HepG2 (cell line): Measurements from ENCODE around the gene IQGAP2. TPM values are rescaled to one million over a fixed set of nuclear protein-coding genes. Genes with fewer than 3 reads are reported as not detected.
A peak's percentile ranks its signal among the peaks of the same experiment; 100 is the strongest.

Experiments
- ATAC-seq: fragments of 200-7000 bp; cut with Tn5 transposase; 3 replicates; pipeline ENCODE4 v1.9.1; 2020; ENCODE audit warnings: mild to moderate bottlenecking, moderate library complexity
- BruUV-seq: library from RNA; stranded (reverse); fragments of 400-500 nt; replicated peaks from 2 replicates; lab custom pipeline; 2021; lab: Mats Ljungman, UMichigan
- CTCF ChIA-PET: fragments of 300-600 bp; formaldehyde crosslinking; extraction: SDS; loops from one replicate; lab custom pipeline; 2021; ENCODE audit warnings: low total read pairs, inconsistent platforms, low intra/inter-chr PET ratio; lab: Yijun Ruan, JAX
- POLR2A ChIA-PET: fragments of 350-600 bp; sonication (Branson Sonifier 250); formaldehyde crosslinking; loops from one replicate; lab custom pipeline; 2020; ENCODE audit warnings: antibody characterized with exemption, inconsistent platforms; lab: Yijun Ruan, JAX
- DNase-seq: peaks from one replicate; pipeline ENCODE4 v3.0.0-alpha.2; 2015; ENCODE audit warnings: low spot score
- FAIRE-seq: peaks from 3 replicates; lab custom pipeline; 2011; peaks lifted over from hg19 to GRCh38; lab: Jason Lieb, UNC
- H2AFZ ChIP-seq: one replicate; pipeline ENCODE4 v1.6.1; 2011; ENCODE audit warnings: low read length, inconsistent platforms
- H3K27ac ChIP-seq: fragments of 300-600 bp; 3 replicates; pipeline ENCODE4 v1.8.0; 2011; ENCODE audit warnings: mixed run types, mild to moderate bottlenecking, mixed read lengths, low read length, inconsistent platforms; ENCODE audit not compliant: insufficient read depth; ENCODE audit errors: extremely low read length
- H3K27me3 ChIP-seq, 2 experiments: fragments of 200-600 bp in 1 of 2; 2 replicates in 1 of 2; 3 replicates in 1 of 2; pipeline versions ENCODE4 v1.6.0 to v1.8.0; 2011; ENCODE audit warnings: low read length in 2 of 2, mild to moderate bottlenecking in 2 of 2, moderate library complexity in 2 of 2, inconsistent platforms in 1 of 2; ENCODE audit not compliant: insufficient read depth in 2 of 2, control insufficient read depth in 1 of 2
- H3K36me3 ChIP-seq, 2 experiments: fragments of 200-600 bp in 1 of 2; replicated peaks in 1 of 2; 2 replicates in 1 of 2; 3 replicates in 1 of 2; pipeline versions ENCODE4 v1.5.1 to v1.8.0; 2011; ENCODE audit warnings: low read length in 2 of 2, inconsistent platforms in 1 of 2; ENCODE audit not compliant: insufficient read depth in 2 of 2, control insufficient read depth in 1 of 2
- H3K4me1 ChIP-seq: 2 replicates; pipeline ENCODE4 v1.5.1; 2012; ENCODE audit warnings: low read length, inconsistent platforms; ENCODE audit not compliant: insufficient read depth
- H3K4me2 ChIP-seq: 2 replicates; pipeline ENCODE4 v1.6.0; 2011; ENCODE audit warnings: low read depth, low read length, inconsistent platforms
- H3K4me3 ChIP-seq, 3 experiments: fragments of 200-600 bp in 1 of 3; sonication (generic), shearing (Covaris generic) in 1 of 3; replicated peaks in 1 of 3; 2 replicates each; pipeline ENCODE4 v1.5.1; 2011 to 2016; ENCODE audit warnings: low read length in 3 of 3, inconsistent platforms in 2 of 3, low read depth in 2 of 3, mild to moderate bottlenecking in 2 of 3, control low read depth in 1 of 3, mixed read lengths in 1 of 3; ENCODE audit not compliant: insufficient read depth in 1 of 3
- H3K79me2 ChIP-seq: one replicate; pipeline ENCODE4 v1.6.1; 2011; ENCODE audit warnings: low read length, inconsistent platforms; ENCODE audit not compliant: insufficient read depth
- H3K9ac ChIP-seq: 2 replicates; pipeline ENCODE4 v1.6.0; 2011; ENCODE audit warnings: mild to moderate bottlenecking, low read depth, low read length, inconsistent platforms; ENCODE audit not compliant: insufficient read depth
- H3K9me3 ChIP-seq: 2 replicates; pipeline ENCODE4 v1.5.1; 2012; ENCODE audit warnings: mild to moderate bottlenecking, low read length
- H4K20me1 ChIP-seq: 2 replicates; pipeline ENCODE4 v1.6.0; 2011; ENCODE audit warnings: inconsistent platforms, mild to moderate bottlenecking, low read length, moderate library complexity; ENCODE audit not compliant: insufficient read depth
- BATF2 ChIP-seq: sonication (generic); formaldehyde crosslinking; IDR thresholded peaks from 2 replicates; pipeline ENCODE4 v1.8.0; 2022; ENCODE audit warnings: mild to moderate bottlenecking, missing genetic modification reagents, moderate library complexity
- FOSL2 ChIP-seq: sonication (generic); formaldehyde crosslinking; IDR thresholded peaks from 2 replicates; pipeline ENCODE4 v1.4.0; 2020; ENCODE audit warnings: missing genetic modification reagents
- FOXA3 ChIP-seq: IDR thresholded peaks from 2 replicates; pipeline ENCODE4 v1.6.1; 2016; ENCODE audit warnings: missing genetic modification reagents, missing compliant biosample characterization
- ISX ChIP-seq: sonication (generic); formaldehyde crosslinking; conservative IDR thresholded peaks from 2 replicates; pipeline ENCODE4 v1.5.0; 2020; ENCODE audit warnings: missing genetic modification reagents
- NFIB ChIP-seq: sonication (generic); formaldehyde crosslinking; IDR thresholded peaks from 2 replicates; pipeline ENCODE4 v1.9.0; 2021; ENCODE audit warnings: missing genetic modification reagents, mild to moderate bottlenecking, borderline replicate concordance
- NPAS2 ChIP-seq: sonication (generic); formaldehyde crosslinking; IDR thresholded peaks from 2 replicates; pipeline ENCODE4 v1.8.0; 2022; ENCODE audit warnings: mild to moderate bottlenecking, missing genetic modification reagents, borderline replicate concordance
- TAF15 ChIP-seq: fragments of 200-400 bp; formaldehyde crosslinking; IDR thresholded peaks from one replicate; pipeline ENCODE4 v1.6.1; 2018; ENCODE audit warnings: mild to moderate bottlenecking, low read depth, low read length; ENCODE audit not compliant: poor library complexity, severe bottlenecking
- THAP7 ChIP-seq: sonication (generic); formaldehyde crosslinking; IDR thresholded peaks from 2 replicates; pipeline ENCODE4 v1.8.1; 2023; ENCODE audit warnings: mild to moderate bottlenecking, missing genetic modification reagents
- ZNF33B ChIP-seq: sonication (generic); formaldehyde crosslinking; IDR thresholded peaks from 2 replicates; pipeline ENCODE4 v1.5.1; 2020; ENCODE audit warnings: mild to moderate bottlenecking, missing genetic modification reagents
- WGBS: methylation state at CpG from one replicate; pipeline ENCODE4 v1.1.6; 2017; ENCODE audit warnings: low lambda C conversion rate; 5-methylcytosine and 5-hydroxymethylcytosine counted together
- in situ Hi-C: cut with HindIII; loops from 2 replicates; pipeline ENCODE4 v1.10.0; 2017; ENCODE audit warnings: low pct_unique_long_range_greater_than_20kb; ENCODE audit not compliant: extremely low pct_ligation_motif_present
- intact Hi-C: fragments of 100-400 bp; cut with micrococcal nuclease; formaldehyde crosslinking; loops from one replicate; pipeline ENCODE4 v1.10.0; 2022; ENCODE audit not compliant: unreplicated experiment
- polyA plus RNA-seq, 8 experiments: library from polyadenylated mRNA; depleted of rRNA in 3 of 8; stranded (reverse) in 7 of 8; unstranded in 1 of 8; fragments of >200 nt; fragmentation: Illumina TruSeq in 4 of 8; extraction: Trizol in 4 of 8; gene quantifications; 2 replicates each; pipeline versions ENCODE4 v1.2.1 to v1.2.3, GENCODE V29; 2011 to 2016; ENCODE audit warnings: low read depth in 4 of 8, missing spikeins in 1 of 8, mixed read lengths in 1 of 8; ENCODE audit not compliant: insufficient read depth in 1 of 8
- total RNA-seq, 5 experiments: library from RNA; depleted of rRNA; stranded (reverse); fragments of >200 nt; fragmentation: Illumina TruSeq; extraction: Trizol; gene quantifications; 2 replicates each; pipeline ENCODE4 v1.2.3, GENCODE V29; 2016; ENCODE audit warnings: low read depth in 1 of 5
- TF ChIP-seq, protein P1 (sequence below): sonication (generic); formaldehyde crosslinking; IDR thresholded peaks from 2 replicates; pipeline ENCODE4 v1.5.0; 2020; ENCODE audit warnings: mild to moderate bottlenecking, missing genetic modification reagents
- TF ChIP-seq, protein P2 (sequence below): IDR thresholded peaks from 2 replicates; pipeline ENCODE4 v1.6.1; 2016
- TF ChIP-seq, protein P3 (sequence below): sonication (generic); formaldehyde crosslinking; IDR thresholded peaks from 2 replicates; pipeline ENCODE4 v1.5.0; 2020; ENCODE audit warnings: missing genetic modification reagents

The IQGAP2 gene
- total and polyA plus RNA-seq, 2 of the 13 experiments (the other 11 are each of a cell fraction or from before 2014, with no cell fraction given), result 35.2 to 83.3 TPM

DNA sequence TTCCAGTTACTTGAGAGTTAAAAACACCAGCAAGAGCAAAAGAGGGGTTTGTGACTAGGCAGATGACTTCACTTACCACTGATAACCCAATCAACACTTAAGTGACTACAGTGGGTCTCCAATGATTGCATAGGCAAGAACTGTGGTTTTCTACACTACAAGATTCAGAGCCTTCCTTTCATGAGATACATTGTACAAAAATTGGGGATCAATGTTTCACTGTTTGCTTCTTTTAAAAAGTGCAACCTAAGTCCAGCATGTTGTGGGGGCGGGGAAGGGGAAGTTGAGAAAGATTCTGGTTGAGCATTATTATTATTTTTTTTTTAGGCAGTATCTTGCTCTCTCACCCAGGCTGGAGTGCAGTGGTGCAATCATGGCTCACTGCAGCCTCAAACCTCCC lies 3.6 kb downstream of the IQGAP2 start:
- intact Hi-C loops, result no loop called here
- no peaks in the 10 kb centered on the region for H3K27me3 ChIP-seq
- no peak overlapping the region for H2AFZ ChIP-seq
- FAIRE-seq (no peak), DNase-seq (no peak)
- H3K79me2 ChIP-seq, result peaks cover 76% of the 10 kb centered on the region
- in situ Hi-C loops, result no loop called here
- peaks cover 82% of the 10 kb centered on the region for H3K4me1 ChIP-seq
- POLR2A ChIA-PET, result no interaction called here
- no peaks in the 10 kb centered on the region for H3K9me3 ChIP-seq
- no peak for TF ChIP-seq THAP7 (CRISPR knock-in tag)
- TF ChIP-seq, protein P1, sequence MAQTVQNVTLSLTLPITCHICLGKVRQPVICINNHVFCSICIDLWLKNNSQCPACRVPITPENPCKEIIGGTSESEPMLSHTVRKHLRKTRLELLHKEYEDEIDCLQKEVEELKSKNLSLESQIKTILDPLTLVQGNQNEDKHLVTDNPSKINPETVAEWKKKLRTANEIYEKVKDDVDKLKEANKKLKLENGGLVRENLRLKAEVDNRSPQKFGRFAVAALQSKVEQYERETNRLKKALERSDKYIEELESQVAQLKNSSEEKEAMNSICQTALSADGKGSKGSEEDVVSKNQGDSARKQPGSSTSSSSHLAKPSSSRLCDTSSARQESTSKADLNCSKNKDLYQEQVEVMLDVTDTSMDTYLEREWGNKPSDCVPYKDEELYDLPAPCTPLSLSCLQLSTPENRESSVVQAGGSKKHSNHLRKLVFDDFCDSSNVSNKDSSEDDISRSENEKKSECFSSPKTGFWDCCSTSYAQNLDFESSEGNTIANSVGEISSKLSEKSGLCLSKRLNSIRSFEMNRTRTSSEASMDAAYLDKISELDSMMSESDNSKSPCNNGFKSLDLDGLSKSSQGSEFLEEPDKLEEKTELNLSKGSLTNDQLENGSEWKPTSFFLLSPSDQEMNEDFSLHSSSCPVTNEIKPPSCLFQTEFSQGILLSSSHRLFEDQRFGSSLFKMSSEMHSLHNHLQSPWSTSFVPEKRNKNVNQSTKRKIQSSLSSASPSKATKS (CRISPR knock-in tag), result no peak
- TF ChIP-seq, protein P2, sequence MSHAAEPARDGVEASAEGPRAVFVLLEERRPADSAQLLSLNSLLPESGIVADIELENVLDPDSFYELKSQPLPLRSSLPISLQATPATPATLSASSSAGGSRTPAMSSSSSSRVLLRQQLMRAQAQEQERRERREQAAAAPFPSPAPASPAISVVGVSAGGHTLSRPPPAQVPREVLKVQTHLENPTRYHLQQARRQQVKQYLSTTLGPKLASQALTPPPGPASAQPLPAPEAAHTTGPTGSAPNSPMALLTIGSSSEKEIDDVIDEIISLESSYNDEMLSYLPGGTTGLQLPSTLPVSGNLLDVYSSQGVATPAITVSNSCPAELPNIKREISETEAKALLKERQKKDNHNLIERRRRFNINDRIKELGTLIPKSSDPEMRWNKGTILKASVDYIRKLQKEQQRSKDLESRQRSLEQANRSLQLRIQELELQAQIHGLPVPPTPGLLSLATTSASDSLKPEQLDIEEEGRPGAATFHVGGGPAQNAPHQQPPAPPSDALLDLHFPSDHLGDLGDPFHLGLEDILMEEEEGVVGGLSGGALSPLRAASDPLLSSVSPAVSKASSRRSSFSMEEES (CRISPR knock-in tag), result no peak
- TF ChIP-seq FOXA3 (CRISPR knock-in tag), result no peak
- TF ChIP-seq NPAS2, result no peak
- no peak for TF ChIP-seq ISX (CRISPR knock-in tag)
- no peak for TF ChIP-seq TAF15
- TF ChIP-seq FOSL2, result no peak
- TF ChIP-seq, protein P3, sequence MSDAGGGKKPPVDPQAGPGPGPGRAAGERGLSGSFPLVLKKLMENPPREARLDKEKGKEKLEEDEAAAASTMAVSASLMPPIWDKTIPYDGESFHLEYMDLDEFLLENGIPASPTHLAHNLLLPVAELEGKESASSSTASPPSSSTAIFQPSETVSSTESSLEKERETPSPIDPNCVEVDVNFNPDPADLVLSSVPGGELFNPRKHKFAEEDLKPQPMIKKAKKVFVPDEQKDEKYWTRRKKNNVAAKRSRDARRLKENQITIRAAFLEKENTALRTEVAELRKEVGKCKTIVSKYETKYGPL (CRISPR knock-in tag), result no peak
- TF ChIP-seq ZNF33B (CRISPR knock-in tag), result no peak
- no peak for TF ChIP-seq NFIB (CRISPR knock-in tag)
- no peak for TF ChIP-seq BATF2 (CRISPR knock-in tag)
- TF ChIP-seq, all 625 proteins: peak for 0
- ATAC-seq, result no peak
- CTCF ChIA-PET, result no interaction called here
- 86% methylated on average over 1 of the region's 1 CpG for WGBS
- H4K20me1 ChIP-seq, result no peaks in the 10 kb centered on the region; the same call in 1 of the 2 replicates
- peak overlapping the region; percentile 90 for H3K4me2 ChIP-seq
- BruUV-seq, result no TSS peak
- H3K9ac ChIP-seq, result no peak overlapping the region; the same call in 1 of the 2 replicates
- H3K4me3 ChIP-seq, result no peak overlapping the region
- peaks cover 0 to 5% of the 10 kb centered on the region in 2 experiments; a peak in 1 of 5 replicates for H3K36me3 ChIP-seq
- H3K27ac ChIP-seq, result peak overlapping the region; percentile 8
